ENCODE measurements around the gene CCDC137.

CCDC137 gene

GRCh38 chr17:81701288-81702071 is 34.9 kb downstream of the CCDC137 start (continued):
- TF ChIP-seq ATF2 (tag by site-specific recombination; IDR thresholded peaks at IDR 0.05; ENCODE audit: low read depth) (no peak), ZNF248 (tag by site-specific recombination; IDR thresholded peaks at IDR 0.05) (no peak), ZNF549 (tag by site-specific recombination; IDR thresholded peaks at IDR 0.05) (no peak), ZSCAN30 (tag by site-specific recombination; IDR thresholded peaks at IDR 0.05) (peak; percentile 66; the same call in 1 of the 2 replicates), KLF1 (tag by site-specific recombination; IDR thresholded peaks at IDR 0.05) (no peak), ZNF548 (tag by site-specific recombination; IDR thresholded peaks at IDR 0.05) (no peak)
- TF ChIP-seq, protein P1, sequence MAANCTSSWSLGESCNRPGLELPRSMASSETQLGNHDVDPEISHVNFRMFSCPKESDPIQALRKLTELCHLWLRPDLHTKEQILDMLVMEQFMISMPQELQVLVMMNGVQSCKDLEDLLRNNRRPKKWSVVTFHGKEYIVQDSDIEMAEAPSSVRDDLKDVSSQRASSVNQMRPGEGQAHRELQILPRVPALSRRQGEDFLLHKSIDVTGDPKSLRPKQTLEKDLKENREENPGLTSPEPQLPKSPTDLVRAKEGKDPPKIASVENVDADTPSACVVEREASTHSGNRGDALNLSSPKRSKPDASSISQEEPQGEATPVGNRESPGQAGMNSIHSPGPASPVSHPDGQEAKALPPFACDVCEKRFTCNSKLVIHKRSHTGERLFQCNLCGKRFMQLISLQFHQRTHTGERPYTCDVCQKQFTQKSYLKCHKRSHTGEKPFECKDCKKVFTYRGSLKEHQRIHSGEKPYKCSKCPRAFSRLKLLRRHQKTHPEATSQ (tag by site-specific recombination; IDR thresholded peaks at IDR 0.05): no peak; the same call in 1 of the 2 replicates

DNA sequence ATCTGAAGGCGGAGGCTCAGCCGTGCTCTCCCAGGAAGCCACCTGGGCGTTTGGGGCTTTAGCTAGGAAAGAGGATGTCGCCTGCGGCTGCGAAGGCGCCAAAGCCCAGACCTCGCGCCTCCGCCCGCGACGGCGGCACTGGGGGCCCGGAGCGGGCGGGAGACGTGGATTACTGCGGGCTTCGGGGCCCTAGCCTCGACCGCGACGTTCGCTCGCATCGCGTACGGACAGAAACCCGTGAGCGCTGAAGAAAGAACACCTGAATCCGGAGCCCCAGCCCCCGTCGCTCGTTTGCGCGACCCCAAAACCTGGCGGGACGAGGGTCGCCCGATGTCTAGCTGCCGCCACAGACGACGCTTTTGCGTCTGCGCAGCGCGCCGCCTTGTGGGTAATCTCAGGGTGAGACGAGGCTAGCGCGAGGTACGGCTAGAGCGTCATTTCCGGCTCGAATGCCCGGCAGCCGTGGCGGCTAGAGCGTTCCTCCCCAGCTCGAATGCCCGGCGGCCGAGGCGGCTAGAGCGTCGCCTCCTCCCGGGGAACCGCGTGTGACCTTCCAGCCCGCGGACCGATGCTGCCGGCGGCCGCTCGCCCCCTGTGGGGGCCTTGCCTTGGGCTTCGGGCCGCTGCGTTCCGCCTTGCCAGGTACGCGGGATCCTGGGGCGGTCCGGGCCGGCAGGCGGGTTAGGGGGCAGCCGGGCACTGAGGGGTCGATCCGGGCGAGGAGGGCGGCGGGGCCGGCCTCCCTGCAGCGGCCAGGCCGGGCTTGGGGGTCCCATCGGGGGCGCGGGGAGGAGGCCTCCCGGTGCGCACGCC is 36.6 kb downstream of the CCDC137 start, which contains the start of gene MRPL12:
MRPL12 (plus strand) TSS at position 434 of the 813 bp plus-strand sequence; CDS start at position 569, 135 bp downstream.
- POLR2A ChIA-PET: interaction anchor here (0.6 to 4.0 kb wide), 44 partner anchors 9 to 480 kb away, joined by 3 to 109 read pairs (median 5); partner anchors contain the start of genes ARL16, CCDC137, CENPX and CEP131
- H3K4me1 ChIP-seq (ENCODE audit: control insufficient read depth, insufficient read depth, low read length): peaks cover 6% of the 10 kb centered on the region; the same call in 1 of the 2 replicates
- H3K36me3 ChIP-seq (ENCODE audit: control insufficient read depth in 2 of 2, insufficient read depth in 1 of 2, low read length in 2 of 2): peaks cover 36 to 81% of the 10 kb centered on the region in 2 experiments
- peak within 1 kb of the TSS; percentile 73 for H3K4me3 ChIP-seq (ENCODE audit: low read depth, low read length)
- peak within 1 kb of the TSS; percentile 97 for H3K27ac ChIP-seq (ENCODE audit: extremely low read depth, low read depth, low read length)
- no peaks in the 10 kb centered on the region for H3K9me3 ChIP-seq (ENCODE audit: control insufficient read depth, insufficient read depth, low read depth, low read length)
- CTCF ChIA-PET: interaction anchor here (0.9 to 2.4 kb wide), 4 partner anchors 9 to 28 kb away, joined by 4 to 9 read pairs (median 4); no protein-coding TSS in a partner anchor
- TF ChIP-seq ZNF610 (tag by site-specific recombination; IDR thresholded peaks at IDR 0.05; ENCODE audit: borderline replicate concordance): peak; percentile 38; the same call in 1 of the 2 replicates
- TF ChIP-seq ZNF555 (tag by site-specific recombination; conservative IDR thresholded peaks at IDR 0.05): no peak
- TF ChIP-seq ZBTB26 (tag by site-specific recombination; optimal IDR thresholded peaks at IDR 0.05): peak; percentile 86
- peak; percentile 32; the same call in 1 of the 2 replicates for TF ChIP-seq KLF10 (tag by site-specific recombination; IDR thresholded peaks at IDR 0.05)
- TF ChIP-seq REPIN1 (tag by site-specific recombination; IDR thresholded peaks at IDR 0.05; ENCODE audit: low read depth): peak; percentile 55; the same call in 1 of the 2 replicates
- peak; percentile 68 for TF ChIP-seq ZNF677 (tag by site-specific recombination; IDR thresholded peaks at IDR 0.05)
- TF ChIP-seq ZNF629 (tag by site-specific recombination; IDR thresholded peaks at IDR 0.05): peak; percentile 84
- TF ChIP-seq PATZ1 (tag by site-specific recombination; IDR thresholded peaks at IDR 0.05): peak; percentile 74
- TF ChIP-seq ZNF10 (tag by site-specific recombination; IDR thresholded peaks at IDR 0.05): no peak
- TF ChIP-seq ZNF639 (tag by site-specific recombination; IDR thresholded peaks at IDR 0.05): peak; percentile 88
- TF ChIP-seq SP7 (tag by site-specific recombination; IDR thresholded peaks at IDR 0.05): peak; percentile 85
- TF ChIP-seq ZBTB7A (tag by site-specific recombination; IDR thresholded peaks at IDR 0.05; ENCODE audit: low read depth): peak; percentile 84; the same call in 1 of the 2 replicates
- 0 out of 2 replicates have a peak, but pooled peaks have one; percentile 33 for TF ChIP-seq SALL2 (tag by site-specific recombination; IDR thresholded peaks at IDR 0.05; ENCODE audit: borderline replicate concordance)
- peak; percentile 50; the same call in 1 of the 2 replicates for TF ChIP-seq ZNF596 (tag by site-specific recombination; IDR thresholded peaks at IDR 0.05)
- TF ChIP-seq ZNF600 (tag by site-specific recombination; IDR thresholded peaks at IDR 0.05): no peak
- TF ChIP-seq ZBTB8A (tag by site-specific recombination; IDR thresholded peaks at IDR 0.05): peak; percentile 53
- TF ChIP-seq, protein P2, sequence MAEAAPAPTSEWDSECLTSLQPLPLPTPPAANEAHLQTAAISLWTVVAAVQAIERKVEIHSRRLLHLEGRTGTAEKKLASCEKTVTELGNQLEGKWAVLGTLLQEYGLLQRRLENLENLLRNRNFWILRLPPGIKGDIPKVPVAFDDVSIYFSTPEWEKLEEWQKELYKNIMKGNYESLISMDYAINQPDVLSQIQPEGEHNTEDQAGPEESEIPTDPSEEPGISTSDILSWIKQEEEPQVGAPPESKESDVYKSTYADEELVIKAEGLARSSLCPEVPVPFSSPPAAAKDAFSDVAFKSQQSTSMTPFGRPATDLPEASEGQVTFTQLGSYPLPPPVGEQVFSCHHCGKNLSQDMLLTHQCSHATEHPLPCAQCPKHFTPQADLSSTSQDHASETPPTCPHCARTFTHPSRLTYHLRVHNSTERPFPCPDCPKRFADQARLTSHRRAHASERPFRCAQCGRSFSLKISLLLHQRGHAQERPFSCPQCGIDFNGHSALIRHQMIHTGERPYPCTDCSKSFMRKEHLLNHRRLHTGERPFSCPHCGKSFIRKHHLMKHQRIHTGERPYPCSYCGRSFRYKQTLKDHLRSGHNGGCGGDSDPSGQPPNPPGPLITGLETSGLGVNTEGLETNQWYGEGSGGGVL (tag by site-specific recombination; IDR thresholded peaks at IDR 0.05): peak; percentile 17; the same call in 1 of the 2 replicates

All from HEK293 (cell line).